ENCODE results near the gene CCDC80.

- TF ChIP-seq, protein P1, sequence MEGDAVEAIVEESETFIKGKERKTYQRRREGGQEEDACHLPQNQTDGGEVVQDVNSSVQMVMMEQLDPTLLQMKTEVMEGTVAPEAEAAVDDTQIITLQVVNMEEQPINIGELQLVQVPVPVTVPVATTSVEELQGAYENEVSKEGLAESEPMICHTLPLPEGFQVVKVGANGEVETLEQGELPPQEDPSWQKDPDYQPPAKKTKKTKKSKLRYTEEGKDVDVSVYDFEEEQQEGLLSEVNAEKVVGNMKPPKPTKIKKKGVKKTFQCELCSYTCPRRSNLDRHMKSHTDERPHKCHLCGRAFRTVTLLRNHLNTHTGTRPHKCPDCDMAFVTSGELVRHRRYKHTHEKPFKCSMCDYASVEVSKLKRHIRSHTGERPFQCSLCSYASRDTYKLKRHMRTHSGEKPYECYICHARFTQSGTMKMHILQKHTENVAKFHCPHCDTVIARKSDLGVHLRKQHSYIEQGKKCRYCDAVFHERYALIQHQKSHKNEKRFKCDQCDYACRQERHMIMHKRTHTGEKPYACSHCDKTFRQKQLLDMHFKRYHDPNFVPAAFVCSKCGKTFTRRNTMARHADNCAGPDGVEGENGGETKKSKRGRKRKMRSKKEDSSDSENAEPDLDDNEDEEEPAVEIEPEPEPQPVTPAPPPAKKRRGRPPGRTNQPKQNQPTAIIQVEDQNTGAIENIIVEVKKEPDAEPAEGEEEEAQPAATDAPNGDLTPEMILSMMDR (IDR thresholded peaks at IDR 0.05; ENCODE audit: poor library complexity), result no peak
- TF ChIP-seq EZH2 (IDR thresholded peaks at IDR 0.05; ENCODE audit: borderline replicate concordance) (no peak), EZH2phosphoT487 (IDR thresholded peaks at IDR 0.05; ENCODE audit: low read depth, severe bottlenecking, unreplicated experiment) (no peak)
Observed at GRCh38 chr3:112555535-112556170, 85.3 kb downstream of the CCDC80 start.

Measured in hepatocyte (in vitro differentiated cells).